GM12872 (cell line): ENCODE results near the gene ZMIZ2.

Experiments
- CTCF ChIP-seq: IDR thresholded peaks from 3 replicates; pipeline ENCODE4 v1.5.1; 2011; ENCODE audit warnings: low read depth, mild to moderate bottlenecking, low read length, moderate library complexity; ENCODE audit not compliant: insufficient read depth

The ZMIZ2 gene

GRCh38 chr7:44801890-44802289 is 53.2 kb downstream of the ZMIZ2 start:
- TF ChIP-seq CTCF = no peak

- TF ChIP-seq CTCF = no peak
Observed at GRCh38 chr7:44802418-44803025, 53.9 kb downstream of the ZMIZ2 start.

- TF ChIP-seq CTCF = no peak
Observed at GRCh38 chr7:44805950-44806349, 57.3 kb downstream of the ZMIZ2 start.

- no peak for TF ChIP-seq CTCF
Observed at GRCh38 chr7:44808914-44809393, 60.3 kb downstream of the ZMIZ2 start.

GRCh38 chr7:44811093-44811492 is 62.4 kb downstream of the ZMIZ2 start:
- no peak for TF ChIP-seq CTCF

GRCh38 chr7:44811571-44811970 is 62.9 kb downstream of the ZMIZ2 start:
- no peak for TF ChIP-seq CTCF

- no peak for TF ChIP-seq CTCF
Observed at GRCh38 chr7:44814919-44815318, 66.3 kb downstream of the ZMIZ2 start.

- TF ChIP-seq CTCF = no peak
Observed at GRCh38 chr7:44819292-44819691, 70.6 kb downstream of the ZMIZ2 start.
